SU-DHL-6 (cell line): ENCODE data around the gene TSC2.

Experiments
- EZH2phosphoT487 ChIP-seq: fragments of 200-600 bp; sonication (generic), shearing (Covaris generic); conservative IDR thresholded peaks from 2 replicates; pipeline ENCODE4 v1.6.1; 2018; ENCODE audit warnings: mild to moderate bottlenecking, antibody characterized with exemption, low read length, moderate library complexity, mixed read lengths
- TF ChIP-seq, protein P1 (sequence below): fragments of 200-600 bp; sonication (generic); IDR thresholded peaks from one replicate; pipeline ENCODE4 v1.5.1; 2017; ENCODE audit warnings: antibody characterized with exemption, mild to moderate bottlenecking, low read length, moderate library complexity; ENCODE audit not compliant: insufficient read depth, poor library complexity, severe bottlenecking

DNA sequence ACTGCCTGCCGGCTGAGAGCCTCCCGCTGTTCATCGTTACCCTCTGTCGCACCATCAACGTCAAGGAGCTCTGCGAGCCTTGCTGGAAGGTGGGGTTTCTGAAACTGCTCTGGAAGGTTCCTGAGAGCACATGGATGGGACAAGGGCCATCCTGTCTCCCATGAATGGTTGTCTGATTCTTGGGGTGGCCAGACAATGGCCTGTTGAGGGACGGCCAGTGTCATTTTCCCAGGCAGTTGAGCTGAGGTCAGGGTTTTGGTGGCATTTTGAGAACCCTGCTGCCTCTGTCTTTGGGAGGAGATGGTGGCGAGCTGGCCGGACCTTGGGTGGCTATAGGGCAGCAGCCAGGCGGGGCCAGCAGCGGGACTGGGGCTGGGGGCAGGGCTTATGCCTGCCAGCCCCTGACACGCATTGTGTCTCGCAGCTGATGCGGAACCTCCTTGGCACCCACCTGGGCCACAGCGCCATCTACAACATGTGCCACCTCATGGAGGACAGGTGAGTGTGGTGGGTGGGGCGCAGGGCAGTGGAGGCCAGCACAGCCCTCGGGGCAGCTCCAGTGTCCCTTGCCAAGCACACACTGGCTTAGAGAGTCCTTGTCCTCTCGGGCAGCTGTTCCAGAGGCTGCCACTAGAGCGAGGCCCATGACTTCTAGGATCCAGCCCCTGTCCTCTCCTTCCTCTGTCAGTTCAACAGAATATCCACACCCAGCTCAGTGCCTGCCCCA lies 9.1 kb downstream of the TSC2 start:
- TF ChIP-seq, protein P1, sequence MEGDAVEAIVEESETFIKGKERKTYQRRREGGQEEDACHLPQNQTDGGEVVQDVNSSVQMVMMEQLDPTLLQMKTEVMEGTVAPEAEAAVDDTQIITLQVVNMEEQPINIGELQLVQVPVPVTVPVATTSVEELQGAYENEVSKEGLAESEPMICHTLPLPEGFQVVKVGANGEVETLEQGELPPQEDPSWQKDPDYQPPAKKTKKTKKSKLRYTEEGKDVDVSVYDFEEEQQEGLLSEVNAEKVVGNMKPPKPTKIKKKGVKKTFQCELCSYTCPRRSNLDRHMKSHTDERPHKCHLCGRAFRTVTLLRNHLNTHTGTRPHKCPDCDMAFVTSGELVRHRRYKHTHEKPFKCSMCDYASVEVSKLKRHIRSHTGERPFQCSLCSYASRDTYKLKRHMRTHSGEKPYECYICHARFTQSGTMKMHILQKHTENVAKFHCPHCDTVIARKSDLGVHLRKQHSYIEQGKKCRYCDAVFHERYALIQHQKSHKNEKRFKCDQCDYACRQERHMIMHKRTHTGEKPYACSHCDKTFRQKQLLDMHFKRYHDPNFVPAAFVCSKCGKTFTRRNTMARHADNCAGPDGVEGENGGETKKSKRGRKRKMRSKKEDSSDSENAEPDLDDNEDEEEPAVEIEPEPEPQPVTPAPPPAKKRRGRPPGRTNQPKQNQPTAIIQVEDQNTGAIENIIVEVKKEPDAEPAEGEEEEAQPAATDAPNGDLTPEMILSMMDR = no peak
- TF ChIP-seq EZH2phosphoT487 = no peak
